Measurements from ENCODE around the gene ADNP.

Gene ADNP

DNA sequence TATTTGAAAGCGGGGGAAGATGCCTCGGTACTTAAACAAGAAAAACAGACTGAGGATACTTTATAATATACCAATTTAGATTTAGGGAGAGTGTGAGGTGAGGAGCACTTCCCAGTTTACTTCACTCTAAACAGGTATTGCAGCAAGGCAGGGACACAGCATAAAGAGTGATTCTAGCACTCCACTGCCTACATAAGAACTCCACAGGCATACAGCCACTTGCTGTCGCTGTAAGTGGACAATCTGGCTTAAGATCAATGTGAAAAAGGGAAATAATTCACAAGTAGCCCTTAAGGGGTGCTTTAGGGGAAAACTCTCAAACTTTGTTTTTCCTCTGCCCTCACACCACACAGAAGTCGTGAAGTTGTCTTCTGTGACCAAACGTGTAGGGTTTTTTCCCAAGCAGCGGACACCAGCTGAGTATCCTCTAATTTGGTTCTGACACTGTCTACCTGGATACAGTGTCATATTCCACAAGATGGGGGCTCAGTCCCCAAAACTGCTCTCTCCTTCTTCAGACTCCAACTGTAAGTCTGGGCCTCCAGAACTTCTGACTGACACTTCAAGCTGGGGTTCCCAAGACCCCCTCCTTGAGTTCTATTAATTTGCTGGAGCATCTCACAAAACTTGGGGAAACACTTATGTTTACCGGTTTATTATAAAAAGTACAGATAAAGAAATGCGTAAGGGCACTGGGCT, 9.3 kb downstream of the ADNP start:
- peaks cover 4% of the 10 kb centered on the region; the same call in 1 of the 2 replicates for H3K4me1 ChIP-seq (ENCODE audit: insufficient read depth, low read length)
- no peaks in the 10 kb centered on the region for H3K9me3 ChIP-seq (ENCODE audit: control insufficient read depth, insufficient read depth, low read length)
- H3K9ac ChIP-seq (ENCODE audit: low read depth, low read length), result no peak overlapping the region
- peaks cover 17% of the 10 kb centered on the region; the same call in 1 of the 2 replicates for H3K36me3 ChIP-seq (ENCODE audit: insufficient read depth, low read length)

DNA sequence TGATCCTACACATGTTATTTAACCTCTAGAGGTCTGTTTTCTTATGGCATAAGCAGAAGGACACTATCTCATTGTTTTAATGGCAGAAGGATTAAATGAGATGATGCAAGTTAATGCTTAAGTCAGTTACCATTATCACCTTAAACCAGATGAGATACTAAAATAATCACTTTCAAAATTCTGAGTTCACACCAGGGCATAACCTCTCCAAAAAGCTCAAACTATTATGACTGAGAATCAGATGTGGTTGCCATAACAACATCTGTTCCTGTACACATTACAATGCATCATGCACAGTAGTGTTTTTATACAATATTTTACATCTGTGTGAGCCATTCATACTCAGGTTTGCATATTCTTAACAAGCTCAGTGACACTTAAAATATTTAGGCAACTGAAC, 10.2 kb downstream of the ADNP start:
- Histone ChIP-seq H3K36me3 (ENCODE audit: insufficient read depth, low read length) (peaks cover 17% of the 10 kb centered on the region; the same call in 1 of the 2 replicates), H3K9ac (ENCODE audit: low read depth, low read length) (no peak overlapping the region), H3K9me3 (ENCODE audit: control insufficient read depth, insufficient read depth, low read length) (no peaks in the 10 kb centered on the region), H3K4me1 (ENCODE audit: insufficient read depth, low read length) (peaks cover 4% of the 10 kb centered on the region; the same call in 1 of the 2 replicates)

DNA sequence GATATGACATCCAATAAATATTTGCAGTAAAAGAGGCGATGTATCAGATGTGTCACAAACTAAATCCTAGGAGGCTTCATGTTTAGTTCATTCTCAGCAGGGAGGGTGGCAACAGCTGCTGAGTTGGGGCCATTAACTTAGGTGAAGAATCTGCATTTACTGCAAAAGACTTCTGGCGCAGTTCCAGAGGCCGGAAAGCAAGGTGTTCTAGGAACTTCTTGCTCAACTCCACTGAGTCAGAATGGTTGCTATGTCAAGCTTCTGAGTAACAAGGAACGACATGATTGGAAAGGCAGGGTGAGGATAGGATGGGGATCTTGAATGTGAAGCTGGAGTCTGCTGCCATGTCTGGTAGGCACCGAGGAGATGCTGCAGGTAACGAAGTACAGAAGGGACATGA, 11.7 kb downstream of the ADNP start:
- H3K4me1 ChIP-seq (ENCODE audit: insufficient read depth, low read length), result peaks cover 4% of the 10 kb centered on the region; the same call in 1 of the 2 replicates
- H3K36me3 ChIP-seq (ENCODE audit: insufficient read depth, low read length), result peaks cover 15% of the 10 kb centered on the region; the same call in 1 of the 2 replicates
- H3K9ac ChIP-seq (ENCODE audit: low read depth, low read length), result no peak overlapping the region
- H3K9me3 ChIP-seq (ENCODE audit: control insufficient read depth, insufficient read depth, low read length), result no peaks in the 10 kb centered on the region

DNA sequence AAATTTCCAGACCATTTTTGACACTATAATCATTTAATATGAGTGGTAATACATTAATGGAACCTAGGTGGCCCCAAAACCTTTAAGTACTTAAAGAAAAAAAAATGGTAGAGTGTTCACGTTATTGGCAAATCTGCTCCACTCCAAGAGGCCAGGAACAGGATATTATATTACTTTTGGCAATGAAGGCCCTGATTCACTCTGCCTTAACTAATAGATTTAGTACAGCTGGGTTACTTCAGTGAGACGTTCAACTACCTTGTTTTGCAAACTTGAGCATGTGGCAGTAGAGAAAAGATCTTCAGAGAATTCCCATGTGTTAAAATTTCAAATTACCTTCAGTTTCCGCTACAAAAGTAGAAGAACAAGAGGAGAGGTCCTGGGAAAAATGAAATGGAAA, 12.8 kb downstream of the ADNP start:
- Histone ChIP-seq H3K9me3 (ENCODE audit: control insufficient read depth, insufficient read depth, low read length) (no peaks in the 10 kb centered on the region), H3K36me3 (ENCODE audit: insufficient read depth, low read length) (peaks cover 14% of the 10 kb centered on the region; the same call in 1 of the 2 replicates), H3K9ac (ENCODE audit: low read depth, low read length) (no peak overlapping the region), H3K4me1 (ENCODE audit: insufficient read depth, low read length) (peaks cover 14% of the 10 kb centered on the region; the same call in 1 of the 2 replicates)

DNA sequence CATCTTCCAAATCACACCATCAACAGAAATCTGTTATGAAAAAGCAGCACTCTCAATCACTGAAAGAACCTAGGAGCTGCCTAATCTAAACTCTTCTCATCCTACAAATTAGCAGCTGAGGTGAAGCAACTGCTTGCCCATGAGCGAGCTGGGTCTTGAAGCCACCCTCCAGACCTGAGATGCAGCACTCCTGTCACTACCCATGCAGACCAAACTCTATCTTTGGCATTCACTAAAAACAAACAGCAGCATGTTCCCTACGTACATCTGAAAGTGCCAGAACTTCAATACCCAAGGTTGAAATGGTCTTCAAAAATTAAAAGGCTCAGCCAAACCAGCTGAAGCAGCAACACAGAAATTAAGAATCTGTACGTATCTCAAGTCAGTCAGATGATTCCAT, 14.3 kb downstream of the ADNP start:
- H3K4me1 ChIP-seq (ENCODE audit: insufficient read depth, low read length), result peaks cover 12% of the 10 kb centered on the region; the same call in 1 of the 2 replicates
- H3K9ac ChIP-seq (ENCODE audit: low read depth, low read length), result no peak overlapping the region
- H3K9me3 ChIP-seq (ENCODE audit: control insufficient read depth, insufficient read depth, low read length), result no peaks in the 10 kb centered on the region
- peaks cover 10% of the 10 kb centered on the region; the same call in 1 of the 2 replicates for H3K36me3 ChIP-seq (ENCODE audit: insufficient read depth, low read length)

DNA sequence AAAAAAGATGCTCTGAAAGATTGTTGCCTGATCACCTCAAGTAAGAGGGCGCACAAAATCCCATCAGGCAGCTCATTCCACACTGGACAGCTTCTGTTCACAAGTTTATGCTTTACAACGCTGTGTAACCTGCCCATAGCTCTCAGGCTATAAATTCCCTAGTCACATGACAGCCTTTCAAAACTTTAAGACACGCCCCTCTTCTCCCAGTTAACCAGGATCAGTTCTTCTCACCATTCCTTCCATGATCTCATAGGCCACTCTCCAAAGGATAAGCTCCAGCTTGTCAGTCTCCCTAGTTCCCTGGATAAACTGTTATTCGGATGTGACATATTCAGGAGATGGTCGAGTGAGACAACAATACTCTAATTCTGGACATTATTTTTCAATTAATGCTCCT, 15.0 kb downstream of the ADNP start:
- 0 out of 2 replicates have a peak, but pooled peaks cover 11% of the 10 kb centered on the region for H3K4me1 ChIP-seq (ENCODE audit: insufficient read depth, low read length)
- H3K9ac ChIP-seq (ENCODE audit: low read depth, low read length), result no peak overlapping the region
- peaks cover 11% of the 10 kb centered on the region; the same call in 1 of the 2 replicates for H3K36me3 ChIP-seq (ENCODE audit: insufficient read depth, low read length)
- no peaks in the 10 kb centered on the region for H3K9me3 ChIP-seq (ENCODE audit: control insufficient read depth, insufficient read depth, low read length)

DNA sequence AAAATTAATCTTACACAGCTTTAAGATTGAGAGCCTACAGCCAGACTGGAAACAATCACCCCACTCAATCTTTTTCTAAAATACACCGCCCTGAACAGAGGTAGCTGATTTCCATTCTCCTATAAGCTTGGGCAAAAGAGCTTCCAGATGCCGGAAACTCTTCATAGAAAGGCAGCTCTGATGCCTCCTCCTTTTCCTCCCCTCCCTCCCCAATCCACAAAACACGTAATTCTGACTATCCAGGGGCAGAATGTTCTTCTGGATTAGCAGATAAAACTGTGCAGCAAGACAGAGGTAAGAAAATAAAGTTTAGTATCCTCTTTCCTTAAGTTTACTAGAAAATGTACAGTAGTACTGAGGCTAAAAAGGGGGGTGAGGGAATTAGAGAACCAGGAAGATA, 15.8 kb downstream of the ADNP start:
- Histone ChIP-seq H3K4me1 (ENCODE audit: insufficient read depth, low read length) (0 out of 2 replicates have a peak, but pooled peaks cover 11% of the 10 kb centered on the region), H3K9me3 (ENCODE audit: control insufficient read depth, insufficient read depth, low read length) (no peaks in the 10 kb centered on the region), H3K9ac (ENCODE audit: low read depth, low read length) (no peak overlapping the region), H3K36me3 (ENCODE audit: insufficient read depth, low read length) (peaks cover 11% of the 10 kb centered on the region; the same call in 1 of the 2 replicates)

DNA sequence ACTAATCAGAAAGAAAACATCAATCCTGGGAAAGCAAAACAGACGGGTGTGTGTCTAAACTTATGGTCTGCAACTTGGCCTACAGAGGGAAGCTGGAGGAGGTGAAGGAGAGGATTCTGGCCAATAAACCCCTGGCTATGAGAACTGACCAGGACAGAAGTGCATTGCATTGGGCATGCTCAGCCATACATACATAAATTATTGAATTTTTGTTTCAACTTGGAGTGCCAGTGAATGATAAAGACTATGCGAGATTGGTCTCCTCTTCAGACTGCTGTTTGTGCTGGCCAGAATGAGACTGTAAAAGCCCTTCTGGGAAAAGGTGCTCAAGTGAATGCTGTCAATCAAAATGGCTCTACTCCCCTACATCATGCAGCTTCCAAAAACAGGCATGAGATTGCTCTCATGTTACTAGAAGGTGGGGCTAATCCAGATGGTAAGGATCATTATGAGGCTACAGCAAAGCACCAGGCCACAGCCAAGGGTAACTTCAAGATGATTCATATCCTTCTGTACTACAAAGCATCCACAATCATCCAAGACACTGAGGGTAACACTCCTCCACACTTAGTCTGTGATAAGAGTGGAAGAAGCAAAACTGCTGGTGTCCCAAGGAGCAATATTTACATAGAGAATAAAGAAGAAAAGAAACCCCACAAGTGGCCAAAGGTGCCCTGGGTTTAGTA, 17.4 kb downstream of the ADNP start:
- Histone ChIP-seq H3K4me1 (ENCODE audit: insufficient read depth, low read length) (0 out of 2 replicates have a peak, but pooled peaks cover 11% of the 10 kb centered on the region), H3K9ac (ENCODE audit: low read depth, low read length) (no peak overlapping the region), H3K36me3 (ENCODE audit: insufficient read depth, low read length) (peaks cover 6% of the 10 kb centered on the region; the same call in 1 of the 2 replicates), H3K9me3 (ENCODE audit: control insufficient read depth, insufficient read depth, low read length) (no peaks in the 10 kb centered on the region)

DNA sequence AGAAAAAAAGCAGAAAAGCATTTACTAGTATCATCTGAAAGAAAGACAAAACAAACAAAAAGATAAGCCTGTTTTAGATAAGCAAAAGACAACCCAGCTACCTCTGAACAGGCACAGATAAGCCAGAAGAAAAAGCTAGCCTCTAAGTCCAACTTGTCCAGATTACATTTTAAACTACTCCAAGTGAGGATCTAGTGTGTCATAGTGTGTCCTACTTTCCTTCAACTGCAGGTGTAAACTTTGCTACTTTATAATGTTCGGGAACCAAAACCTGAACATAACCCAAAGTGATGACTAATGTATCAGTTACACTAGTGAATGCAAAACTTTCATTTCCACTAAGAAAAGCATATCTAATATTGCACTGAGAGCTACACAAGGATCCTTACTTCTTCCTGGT, 19.5 kb downstream of the ADNP start:
- H3K4me1 ChIP-seq (ENCODE audit: insufficient read depth, low read length), result 0 out of 2 replicates have a peak, but pooled peaks cover 11% of the 10 kb centered on the region
- H3K9me3 ChIP-seq (ENCODE audit: control insufficient read depth, insufficient read depth, low read length), result no peaks in the 10 kb centered on the region
- no peak overlapping the region for H3K9ac ChIP-seq (ENCODE audit: low read depth, low read length)
- peaks cover 6% of the 10 kb centered on the region; the same call in 1 of the 2 replicates for H3K36me3 ChIP-seq (ENCODE audit: insufficient read depth, low read length)

DNA sequence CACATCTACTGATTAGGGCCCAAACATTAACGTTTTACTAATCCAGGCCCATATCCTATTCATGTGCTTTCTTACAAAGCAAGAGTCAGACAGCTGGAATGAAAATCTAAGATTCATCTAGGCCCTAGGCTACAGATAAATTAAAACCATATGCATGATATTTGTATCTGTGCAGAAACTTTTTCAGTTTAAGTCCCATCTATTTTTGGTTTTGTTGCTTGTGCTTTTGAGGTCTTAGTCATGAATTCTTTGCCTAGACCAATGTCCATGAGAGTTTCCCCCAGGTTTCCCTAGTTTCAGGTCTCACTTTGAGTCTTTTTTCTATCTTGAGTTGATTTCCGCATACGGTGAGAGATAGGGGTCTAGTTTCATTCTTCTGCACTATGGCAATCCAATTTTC, 20.2 kb downstream of the ADNP start:
- no peaks in the 10 kb centered on the region for H3K9me3 ChIP-seq (ENCODE audit: control insufficient read depth, insufficient read depth, low read length)
- H3K4me1 ChIP-seq (ENCODE audit: insufficient read depth, low read length), result 0 out of 2 replicates have a peak, but pooled peaks cover 11% of the 10 kb centered on the region
- no peak overlapping the region for H3K9ac ChIP-seq (ENCODE audit: low read depth, low read length)
- H3K36me3 ChIP-seq (ENCODE audit: insufficient read depth, low read length), result peaks cover 6% of the 10 kb centered on the region; the same call in 1 of the 2 replicates

DNA sequence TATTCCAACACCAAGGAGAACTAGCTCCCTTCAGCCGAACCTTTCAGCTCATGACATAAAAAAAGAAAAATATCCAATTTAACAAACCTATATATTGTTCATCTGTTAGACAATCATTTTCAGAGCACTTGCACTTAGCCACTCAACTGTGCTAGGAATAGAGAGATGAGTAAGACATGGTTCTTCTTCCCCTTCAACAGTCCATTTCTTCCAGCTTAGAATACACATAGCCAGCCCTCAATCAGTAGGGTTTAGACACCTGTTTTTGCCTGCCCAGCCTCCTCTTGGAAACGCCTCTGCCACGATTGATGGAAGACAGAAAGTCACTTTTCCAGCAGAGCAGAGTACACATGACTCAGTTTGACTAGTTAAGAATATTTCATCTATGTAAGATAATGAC, 21.8 kb downstream of the ADNP start:
- Histone ChIP-seq H3K36me3 (ENCODE audit: insufficient read depth, low read length) (peaks cover 4% of the 10 kb centered on the region; the same call in 1 of the 2 replicates), H3K9ac (ENCODE audit: low read depth, low read length) (no peak overlapping the region), H3K9me3 (ENCODE audit: control insufficient read depth, insufficient read depth, low read length) (no peaks in the 10 kb centered on the region), H3K4me1 (ENCODE audit: insufficient read depth, low read length) (0 out of 2 replicates have a peak, but pooled peaks cover 9% of the 10 kb centered on the region)

DNA sequence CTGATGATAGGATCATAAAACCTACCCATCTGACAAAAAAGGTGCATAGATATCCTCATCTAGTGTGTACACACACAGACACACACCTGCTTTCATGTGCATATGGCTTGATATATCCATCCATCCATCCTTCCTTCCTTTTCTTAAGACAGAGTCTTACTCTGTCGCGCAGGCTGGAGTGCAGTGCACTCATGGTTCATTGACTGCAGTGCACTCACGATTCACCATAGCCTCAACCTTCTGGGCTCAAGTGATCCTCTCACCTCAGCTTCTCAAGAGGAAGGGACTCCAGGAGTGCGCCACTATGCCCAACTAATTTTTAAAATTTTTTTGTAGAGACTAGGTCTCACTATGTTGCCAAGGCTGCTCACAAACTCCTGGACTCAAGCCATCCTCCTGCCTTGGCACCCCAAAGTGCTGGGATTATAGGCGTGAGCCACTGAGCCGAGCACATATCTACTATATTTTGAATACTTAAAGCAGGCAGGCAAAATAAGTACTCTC, 27.1 kb downstream of the ADNP start:
- H3K4me1 ChIP-seq (ENCODE audit: insufficient read depth, low read length), result no peaks in the 10 kb centered on the region
- H3K36me3 ChIP-seq (ENCODE audit: insufficient read depth, low read length), result peaks cover 11% of the 10 kb centered on the region
- H3K9me3 ChIP-seq (ENCODE audit: control insufficient read depth, insufficient read depth, low read length), result no peaks in the 10 kb centered on the region
- H3K9ac ChIP-seq (ENCODE audit: low read depth, low read length), result no peak overlapping the region

DNA sequence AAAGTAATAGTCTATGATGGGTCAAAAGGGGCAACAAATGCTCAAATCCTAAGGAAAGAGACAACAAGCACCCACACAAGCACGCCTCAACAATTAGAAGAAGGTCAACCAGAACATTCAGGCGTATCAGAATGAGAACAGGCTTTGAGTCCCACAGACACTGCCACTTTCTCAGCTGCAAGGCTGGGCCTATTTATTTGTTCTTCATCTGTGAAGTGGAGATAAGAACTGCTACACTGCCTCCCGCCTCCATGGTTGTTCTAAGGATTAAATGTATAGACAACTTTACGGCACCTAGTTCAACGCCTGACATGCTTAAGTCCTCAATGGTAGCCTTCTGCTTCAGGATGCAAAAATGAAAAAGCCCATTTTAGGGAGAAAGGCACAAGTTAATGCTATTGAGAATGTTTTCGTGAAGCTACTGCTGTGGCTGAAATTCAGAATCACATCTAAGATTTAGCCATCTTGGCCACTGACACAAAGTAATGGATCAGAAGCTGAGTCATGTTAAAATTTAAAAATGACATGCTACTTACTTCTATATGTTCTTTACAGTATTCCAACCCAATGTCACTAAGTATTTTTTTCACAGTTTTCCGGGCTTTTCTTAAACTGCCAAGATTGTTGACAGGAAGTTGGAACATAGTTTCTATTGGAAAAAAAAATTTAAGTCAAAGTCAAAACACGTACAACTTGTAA, 27.7 kb downstream of the ADNP start:
- Histone ChIP-seq H3K9ac (ENCODE audit: low read depth, low read length) (no peak overlapping the region), H3K36me3 (ENCODE audit: insufficient read depth, low read length) (peaks cover 16% of the 10 kb centered on the region), H3K9me3 (ENCODE audit: control insufficient read depth, insufficient read depth, low read length) (no peaks in the 10 kb centered on the region), H3K4me1 (ENCODE audit: insufficient read depth, low read length) (no peaks in the 10 kb centered on the region)

DNA sequence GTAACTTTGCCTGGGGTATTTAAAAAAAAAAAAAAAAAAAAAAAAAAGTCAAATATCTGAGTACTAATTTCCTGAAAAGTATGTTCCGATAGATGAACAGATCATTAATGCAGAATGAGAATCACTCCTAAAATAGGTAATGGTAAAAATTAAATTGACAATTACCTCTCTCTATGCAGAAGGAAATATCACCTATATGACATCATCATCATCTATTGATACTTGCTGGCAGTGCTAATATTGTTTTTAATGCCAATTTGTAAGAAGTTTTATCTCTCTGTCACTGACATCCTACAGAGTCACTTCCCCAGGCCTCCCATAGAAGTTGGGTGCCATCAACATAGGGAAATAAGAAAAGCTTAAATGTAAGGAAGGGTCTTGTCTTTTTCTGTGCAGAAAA, 29.9 kb downstream of the ADNP start:
- Histone ChIP-seq H3K4me1 (ENCODE audit: insufficient read depth, low read length) (no peaks in the 10 kb centered on the region), H3K9me3 (ENCODE audit: control insufficient read depth, insufficient read depth, low read length) (no peaks in the 10 kb centered on the region), H3K9ac (ENCODE audit: low read depth, low read length) (no peak overlapping the region), H3K36me3 (ENCODE audit: insufficient read depth, low read length) (peaks cover 23% of the 10 kb centered on the region)

Data from ES-I3 (cell line).